DOHH2 (cell line): ENCODE measurements around the gene RASGEF1C.

Source experiments
- CTCF ChIP-seq: fragments of 200-600 bp; sonication (generic); IDR thresholded peaks from one replicate; pipeline ENCODE4 v1.5.1; 2014; ENCODE audit warnings: antibody characterized with exemption, mild to moderate bottlenecking, low read depth, low read length; ENCODE audit not compliant: poor library complexity, severe bottlenecking
- EZH2phosphoT487 ChIP-seq: fragments of 200-600 bp; sonication (generic); IDR thresholded peaks from 2 replicates; pipeline ENCODE4 v1.6.1; 2017; ENCODE audit warnings: borderline replicate concordance, mild to moderate bottlenecking, antibody characterized with exemption, low read length, moderate library complexity, mixed read lengths

- TF ChIP-seq CTCF (no peak), EZH2phosphoT487 (no peak)
These were observed 78.6 kb downstream of the RASGEF1C start for GRCh38 chr5:180130291-180130869.
